GM12878 (cell line): ENCODE measurements around the gene CLEC6A.

Experiments used
- CREB1 ChIP-seq: IDR thresholded peaks from 2 replicates; pipeline ENCODE4 v1.6.1; 2012; ENCODE audit warnings: low read depth, mild to moderate bottlenecking, inconsistent platforms
- CTCF ChIP-seq, 3 experiments: IDR thresholded peaks in 2 of 3; conservative IDR thresholded peaks in 1 of 3; 2 replicates each; pipeline ENCODE4 v1.5.1; 2011; ENCODE audit warnings: low read depth in 3 of 3, low read length in 3 of 3, mild to moderate bottlenecking in 3 of 3, control low read depth in 2 of 3, moderate library complexity in 2 of 3, inconsistent platforms in 1 of 3, mixed read lengths in 1 of 3; ENCODE audit not compliant: control insufficient read depth in 2 of 3, insufficient read depth in 1 of 3; ENCODE audit errors: extremely low read depth in 1 of 3
- HDAC2 ChIP-seq: fragments of 200-600 bp; sonication (generic); IDR thresholded peaks from 2 replicates; pipeline ENCODE4 v1.6.1; 2017
- TF ChIP-seq, protein P1 (sequence below): IDR thresholded peaks from 2 replicates; pipeline ENCODE4 v1.6.1; 2011; ENCODE audit warnings: low read depth, mild to moderate bottlenecking, low read length, moderate library complexity, borderline replicate concordance; ENCODE audit errors: extremely low read depth
- TF ChIP-seq, protein P2 (sequence below): fragments of 450-650 bp; formaldehyde crosslinking; IDR thresholded peaks from 2 replicates; pipeline ENCODE4 v1.4.0; 2022; ENCODE audit warnings: mild to moderate bottlenecking, moderate library complexity

GRCh38 chr12:8507596-8507995 lies 51.8 kb downstream of the CLEC6A start:
- no peak for TF ChIP-seq CREB1
- TF ChIP-seq, protein P1, sequence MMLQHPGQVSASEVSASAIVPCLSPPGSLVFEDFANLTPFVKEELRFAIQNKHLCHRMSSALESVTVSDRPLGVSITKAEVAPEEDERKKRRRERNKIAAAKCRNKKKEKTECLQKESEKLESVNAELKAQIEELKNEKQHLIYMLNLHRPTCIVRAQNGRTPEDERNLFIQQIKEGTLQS: no peak
- TF ChIP-seq, protein P2, sequence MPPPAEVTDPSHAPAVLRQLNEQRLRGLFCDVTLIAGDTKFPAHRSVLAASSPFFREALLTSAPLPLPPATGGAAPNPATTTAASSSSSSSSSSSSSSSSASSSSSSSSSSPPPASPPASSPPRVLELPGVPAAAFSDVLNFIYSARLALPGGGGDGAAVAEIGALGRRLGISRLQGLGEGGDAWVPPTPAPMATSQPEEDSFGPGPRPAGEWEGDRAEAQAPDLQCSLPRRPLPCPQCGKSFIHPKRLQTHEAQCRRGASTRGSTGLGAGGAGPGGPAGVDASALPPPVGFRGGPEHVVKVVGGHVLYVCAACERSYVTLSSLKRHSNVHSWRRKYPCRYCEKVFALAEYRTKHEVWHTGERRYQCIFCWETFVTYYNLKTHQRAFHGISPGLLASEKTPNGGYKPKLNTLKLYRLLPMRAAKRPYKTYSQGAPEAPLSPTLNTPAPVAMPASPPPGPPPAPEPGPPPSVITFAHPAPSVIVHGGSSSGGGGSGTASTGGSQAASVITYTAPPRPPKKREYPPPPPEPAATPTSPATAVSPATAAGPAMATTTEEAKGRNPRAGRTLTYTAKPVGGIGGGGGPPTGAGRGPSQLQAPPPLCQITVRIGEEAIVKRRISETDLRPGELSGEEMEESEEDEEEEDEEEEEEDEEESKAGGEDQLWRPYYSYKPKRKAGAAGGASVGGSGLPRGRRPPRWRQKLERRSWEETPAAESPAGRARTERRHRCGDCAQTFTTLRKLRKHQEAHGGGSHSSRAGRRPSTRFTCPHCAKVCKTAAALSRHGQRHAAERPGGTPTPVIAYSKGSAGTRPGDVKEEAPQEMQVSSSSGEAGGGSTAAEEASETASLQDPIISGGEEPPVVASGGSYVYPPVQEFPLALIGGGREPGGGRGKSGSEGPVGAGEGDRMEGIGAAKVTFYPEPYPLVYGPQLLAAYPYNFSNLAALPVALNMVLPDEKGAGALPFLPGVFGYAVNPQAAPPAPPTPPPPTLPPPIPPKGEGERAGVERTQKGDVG (CRISPR knock-in tag): no peak
- no peak for TF ChIP-seq CTCF (IDR thresholded peaks at IDR 0.05 in 2 of 3, conservative IDR thresholded peaks at IDR 0.05 in 1 of 3; ENCODE audit: control insufficient read depth in 2 of 3, extremely low read depth in 1 of 3, insufficient read depth in 1 of 3, low read depth in 3 of 3, low read length in 3 of 3)
- TF ChIP-seq HDAC2: no peak
